ENCODE measurements around the gene TRMT2B. TPM values are rescaled to one million over a fixed set of nuclear protein-coding genes. Genes with fewer than 3 reads are reported as not detected.
"Not testable (repeated sequence)": the region's sequence is repeated elsewhere in the genome, so short reads cannot be mapped to it uniquely, and the experiment has no call there.

Gene TRMT2B
- polyA plus RNA-seq, 1 donor = 8.3 TPM

GRCh38 chrX:100999451-100999850 lies 52.5 kb downstream of the TRMT2B start:
- no peak for DNase-seq

- DNase-seq = no peak
Measured at GRCh38 chrX:100995469-100995868, 56.4 kb downstream of the TRMT2B start.

GRCh38 chrX:100994352-100995281 lies 57.3 kb downstream of the TRMT2B start:
- DNase-seq = no peak

GRCh38 chrX:100990139-100990538 lies 61.8 kb downstream of the TRMT2B start:
- DNase-seq = no peak

GRCh38 chrX:100984818-100985217 lies 67.1 kb downstream of the TRMT2B start:
- DNase-seq = no peak

GRCh38 chrX:100981498-100981845 lies 70.4 kb downstream of the TRMT2B start:
- DNase-seq = not testable (repeated sequence)

- DNase-seq = no peak
Measured at GRCh38 chrX:100980608-100981497, 71.1 kb downstream of the TRMT2B start.

GRCh38 chrX:100979881-100980607 lies 71.9 kb downstream of the TRMT2B start:
- DNase-seq = no peak

- DNase-seq = no peak
Measured at GRCh38 chrX:100976211-100976610, 75.7 kb downstream of the TRMT2B start.

GRCh38 chrX:100975212-100975611 lies 76.7 kb downstream of the TRMT2B start:
- DNase-seq = no peak

GRCh38 chrX:100973411-100973810 lies 78.5 kb downstream of the TRMT2B start:
- no peak for DNase-seq

- DNase-seq = no peak
Measured at GRCh38 chrX:100969936-100970335, 82.0 kb downstream of the TRMT2B start.

- no peak for DNase-seq
Measured at GRCh38 chrX:100969408-100969807, 82.5 kb downstream of the TRMT2B start, which contains the start of gene ARL13A. TSS of gene ARL13A (plus strand) at chrX:100969708. CDS start at chrX:100973690, 3,982 bp downstream.

GRCh38 chrX:100964362-100964761 lies 87.5 kb downstream of the TRMT2B start:
- DNase-seq = no peak

GRCh38 chrX:100962811-100963210 lies 89.1 kb downstream of the TRMT2B start:
- no peak for DNase-seq

Other genes starting within 250 kb of the TRMT2B start
- 10.6 TPM for gene CSTF2, start 231.7 kb downstream of the TRMT2B start, polyA plus RNA-seq (ENCODE audit: insufficient read length)
- 0.25 TPM for gene NOX1, start 177.8 kb downstream of the TRMT2B start, polyA plus RNA-seq (ENCODE audit: insufficient read length)
- gene XKRX, start 123.2 kb downstream of the TRMT2B start, polyA plus RNA-seq (ENCODE audit: insufficient read length) = not detected
- not detected for gene ARL13A, start 82.4 kb downstream of the TRMT2B start, polyA plus RNA-seq (ENCODE audit: insufficient read length)
- 1.5 TPM for gene TMEM35A, start 26.8 kb upstream of the TRMT2B start, polyA plus RNA-seq (ENCODE audit: insufficient read length)
- 4.8 TPM for gene CENPI, start 46.1 kb upstream of the TRMT2B start, polyA plus RNA-seq (ENCODE audit: insufficient read length)
- 2.1 TPM for gene DRP2, start 167.7 kb upstream of the TRMT2B start, polyA plus RNA-seq (ENCODE audit: insufficient read length)
- 0.15 TPM for gene TAF7L, start 239.2 kb upstream of the TRMT2B start, polyA plus RNA-seq (ENCODE audit: insufficient read length)

Measured in hindlimb muscle (tissue), 1 donor.